B cell (primary cell): ENCODE data around the gene RAD51B.

Source experiments
- CTCF ChIP-seq: fragments of 200-600 bp; IDR thresholded peaks from one replicate; pipeline ENCODE4 v1.8.0; 2022; ENCODE audit warnings: antibody characterized with exemption, mild to moderate bottlenecking
- EZH2 ChIP-seq: IDR thresholded peaks from 2 replicates; pipeline ENCODE4 v1.6.1; 2012; ENCODE audit warnings: borderline replicate concordance, low read depth, mild to moderate bottlenecking, moderate library complexity, low read length; ENCODE audit not compliant: insufficient read depth, poor library complexity, severe bottlenecking

GRCh38 chr14:68609012-68609411 lies 789.4 kb downstream of the RAD51B start:
- TF ChIP-seq CTCF (no peak), EZH2 (no peak)
